Breast epithelium (tissue), 4 donors: Measurements from ENCODE around the gene ARL3. TPM values are rescaled to one million over a fixed set of nuclear protein-coding genes. Genes with fewer than 3 reads are reported as not detected.
"Not testable (repeated sequence)": the region's sequence is repeated elsewhere in the genome, so short reads cannot be mapped to it uniquely, and the experiment has no call there.

Experiments
- DNase-seq, 2 donors: peaks; one replicate each; pipeline ENCODE4 v3.0.0-alpha.2; 2019; ENCODE audit warnings: low spot score in 2 of 2
- H3K27ac ChIP-seq, 2 donors: fragments of 200-600 bp; sonication (generic) in 1 of 2; one replicate each; pipeline ENCODE4 v1.5.1; 2016 to 2019; ENCODE audit warnings: mild to moderate bottlenecking in 1 of 2
- H3K27me3 ChIP-seq, 2 donors: fragments of 200-600 bp; sonication (generic) in 1 of 2; one replicate each; pipeline versions ENCODE4 v1.5.1 to v1.6.0; 2017 to 2019; ENCODE audit warnings: control low read depth in 1 of 2, mild to moderate bottlenecking in 1 of 2
- H3K36me3 ChIP-seq: fragments of 200-600 bp; one replicate; pipeline ENCODE4 v1.5.1; 2019
- H3K4me1 ChIP-seq, 2 donors: fragments of 200-600 bp; sonication (generic); one replicate each; pipeline ENCODE4 v1.5.1; 2016 to 2019; ENCODE audit warnings: control low read depth in 1 of 2
- H3K4me3 ChIP-seq, 3 donors: fragments of 200-600 bp; sonication (generic); 1 replicate in 2 of 3; 2 replicates in 1 of 3; pipeline ENCODE4 v1.5.1; 2016 to 2019; ENCODE audit warnings: mild to moderate bottlenecking in 3 of 3, moderate library complexity in 2 of 3
- H3K9me3 ChIP-seq, 2 donors: fragments of 200-600 bp; sonication (generic) in 1 of 2; one replicate each; pipeline ENCODE4 v1.5.1; 2016 to 2019; ENCODE audit warnings: control low read depth in 1 of 2
- POLR2A ChIP-seq: fragments of 450-650 bp; IDR thresholded peaks from one replicate; pipeline ENCODE4 v1.6.1; 2016; ENCODE audit warnings: antibody characterized with exemption, mild to moderate bottlenecking, moderate library complexity
- POLR2AphosphoS5 ChIP-seq, 3 donors: sonication (generic); formaldehyde crosslinking; IDR thresholded peaks; one replicate each; pipeline ENCODE4 v1.6.1; 2017; ENCODE audit warnings: antibody characterized with exemption in 3 of 3
- intact Hi-C: fragments of 100-400 bp; cut with DNase I; formaldehyde crosslinking; loops from one replicate; pipeline ENCODE4 v1.15.1; 2023; ENCODE audit warnings: low total_unique reads
- total RNA-seq, 3 donors: library from RNA; depleted of rRNA; stranded (reverse); fragments of >200 nt; gene quantifications; one replicate each; pipeline ENCODE4 v1.1.0, GENCODE V29; 2016
- TF ChIP-seq, protein P1 (sequence below), 3 donors: fragments of 450-650 bp; IDR thresholded peaks; one replicate each; pipeline ENCODE4 v1.5.1; 2016 to 2017; ENCODE audit warnings: antibody characterized with exemption in 3 of 3, mild to moderate bottlenecking in 3 of 3, moderate library complexity in 3 of 3

Gene ARL3
- total RNA-seq, 3 donors from 2014 or later = 5.1 to 7.3 (median 5.9) TPM

DNA sequence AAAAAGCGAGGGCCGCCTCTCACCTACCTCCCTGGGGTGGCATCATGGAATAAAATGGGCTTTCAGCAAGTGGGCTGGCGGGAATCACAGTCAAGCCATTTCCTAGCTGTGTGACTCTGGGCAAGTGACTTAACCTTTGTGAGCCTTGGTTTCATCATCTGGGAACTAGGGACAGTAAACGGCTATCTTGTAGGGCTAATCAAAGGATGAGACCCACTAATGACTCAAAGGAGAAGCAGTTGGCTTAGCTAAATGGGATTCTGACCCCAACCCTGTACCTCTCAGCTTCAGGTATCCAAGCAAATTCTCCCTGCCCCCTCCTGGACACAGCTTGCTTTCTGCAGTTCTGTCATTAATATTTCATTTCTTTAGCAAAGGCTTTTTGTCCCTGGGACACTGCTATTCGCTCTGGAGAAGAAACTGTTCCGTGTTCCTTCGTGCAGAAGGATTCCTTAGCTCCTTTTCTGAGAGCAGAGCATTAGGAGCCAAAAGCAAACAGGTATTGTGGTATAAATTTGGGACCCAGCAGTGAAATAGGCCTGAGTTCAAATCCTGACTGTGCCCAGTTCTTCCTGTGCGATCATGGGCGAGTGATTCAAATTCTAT, 44.0 kb downstream of the ARL3 start:
- no peak for DNase-seq
- peaks cover 1 to 4% of the 10 kb centered on the region in 2 donors for H3K4me1 ChIP-seq
- no peak overlapping the region for H3K27ac ChIP-seq
- no peaks in the 10 kb centered on the region for H3K9me3 ChIP-seq
- no peaks in the 10 kb centered on the region for H3K27me3 ChIP-seq
- H3K36me3 ChIP-seq = no peaks in the 10 kb centered on the region
- H3K4me3 ChIP-seq = no peak overlapping the region
- intact Hi-C loops = no loop called here
- TF ChIP-seq, protein P1, sequence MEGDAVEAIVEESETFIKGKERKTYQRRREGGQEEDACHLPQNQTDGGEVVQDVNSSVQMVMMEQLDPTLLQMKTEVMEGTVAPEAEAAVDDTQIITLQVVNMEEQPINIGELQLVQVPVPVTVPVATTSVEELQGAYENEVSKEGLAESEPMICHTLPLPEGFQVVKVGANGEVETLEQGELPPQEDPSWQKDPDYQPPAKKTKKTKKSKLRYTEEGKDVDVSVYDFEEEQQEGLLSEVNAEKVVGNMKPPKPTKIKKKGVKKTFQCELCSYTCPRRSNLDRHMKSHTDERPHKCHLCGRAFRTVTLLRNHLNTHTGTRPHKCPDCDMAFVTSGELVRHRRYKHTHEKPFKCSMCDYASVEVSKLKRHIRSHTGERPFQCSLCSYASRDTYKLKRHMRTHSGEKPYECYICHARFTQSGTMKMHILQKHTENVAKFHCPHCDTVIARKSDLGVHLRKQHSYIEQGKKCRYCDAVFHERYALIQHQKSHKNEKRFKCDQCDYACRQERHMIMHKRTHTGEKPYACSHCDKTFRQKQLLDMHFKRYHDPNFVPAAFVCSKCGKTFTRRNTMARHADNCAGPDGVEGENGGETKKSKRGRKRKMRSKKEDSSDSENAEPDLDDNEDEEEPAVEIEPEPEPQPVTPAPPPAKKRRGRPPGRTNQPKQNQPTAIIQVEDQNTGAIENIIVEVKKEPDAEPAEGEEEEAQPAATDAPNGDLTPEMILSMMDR (IDR thresholded peaks at IDR 0.05) = no peak
- TF ChIP-seq POLR2AphosphoS5 (IDR thresholded peaks at IDR 0.05) (no peak), POLR2A (no peak)

- no peaks in the 10 kb centered on the region for H3K27me3 ChIP-seq
- DNase-seq = no peak
- intact Hi-C loops = no loop called here
- H3K36me3 ChIP-seq = no peaks in the 10 kb centered on the region
- no peaks in the 10 kb centered on the region for H3K4me1 ChIP-seq
- H3K27ac ChIP-seq = no peak overlapping the region
- no peak overlapping the region for H3K4me3 ChIP-seq
- H3K9me3 ChIP-seq = no peaks in the 10 kb centered on the region
- TF ChIP-seq POLR2A (no peak), POLR2AphosphoS5 (IDR thresholded peaks at IDR 0.05) (no peak)
- TF ChIP-seq, protein P1 (IDR thresholded peaks at IDR 0.05) = peak in 1 of 3 donors; percentile 17
These were observed 44.8 kb downstream of the ARL3 start for GRCh38 chr10:102669206-102670064.

DNA sequence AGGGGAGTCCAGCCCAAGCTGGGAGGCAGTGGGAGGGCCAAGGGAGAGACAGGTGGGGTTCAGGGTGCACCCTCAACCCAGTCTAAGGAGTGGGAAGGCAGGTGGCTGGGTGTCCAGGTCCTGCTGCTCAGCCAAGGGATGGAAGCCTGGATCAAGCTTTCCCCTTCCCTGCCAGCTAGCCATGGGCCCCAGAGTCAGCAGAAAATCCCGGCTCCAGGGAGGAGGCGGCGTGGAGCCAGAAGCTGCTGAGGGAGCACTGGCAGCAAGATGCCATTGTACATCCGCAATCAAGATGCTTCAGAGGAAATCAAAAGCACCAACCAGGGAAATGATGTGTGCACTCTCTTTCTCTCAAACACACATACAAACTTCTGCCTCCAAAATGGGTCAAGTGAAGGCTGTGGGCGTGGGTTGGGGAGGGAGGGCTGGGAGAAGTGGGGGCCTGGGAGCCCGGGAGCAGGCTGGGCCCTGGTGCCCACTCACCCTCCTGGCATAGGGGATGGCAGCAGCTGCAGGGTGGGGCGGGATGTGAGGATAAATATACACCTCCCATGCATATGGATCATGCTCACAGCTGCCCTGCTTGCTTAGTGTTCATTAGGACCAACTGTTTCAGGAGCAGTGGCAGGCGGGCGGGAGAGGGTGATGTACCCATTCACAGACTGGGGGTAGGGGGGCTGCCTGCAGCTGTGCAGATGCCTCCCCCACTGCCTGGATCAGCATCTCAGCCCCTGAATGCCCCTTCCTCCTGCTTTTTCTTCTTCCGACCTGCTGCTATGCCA, 45.7 kb downstream of the ARL3 start:
- H3K9me3 ChIP-seq = no peaks in the 10 kb centered on the region
- no peak overlapping the region for H3K27ac ChIP-seq
- intact Hi-C loops = no loop called here
- no peak overlapping the region for H3K4me3 ChIP-seq
- no peaks in the 10 kb centered on the region for H3K27me3 ChIP-seq
- no peaks in the 10 kb centered on the region for H3K36me3 ChIP-seq
- no peak for DNase-seq
- H3K4me1 ChIP-seq = no peaks in the 10 kb centered on the region
- TF ChIP-seq POLR2A = no peak
- TF ChIP-seq POLR2AphosphoS5 (IDR thresholded peaks at IDR 0.05) = no peak
- TF ChIP-seq, protein P1 (IDR thresholded peaks at IDR 0.05) = no peak

GRCh38 chr10:102667411-102667810, 46.8 kb downstream of the ARL3 start:
- H3K27ac ChIP-seq, H3K36me3 ChIP-seq, H3K27me3 ChIP-seq, DNase-seq, H3K4me1 ChIP-seq, H3K4me3 ChIP-seq, intact Hi-C loops, H3K9me3 ChIP-seq: not testable (repeated sequence)

DNA sequence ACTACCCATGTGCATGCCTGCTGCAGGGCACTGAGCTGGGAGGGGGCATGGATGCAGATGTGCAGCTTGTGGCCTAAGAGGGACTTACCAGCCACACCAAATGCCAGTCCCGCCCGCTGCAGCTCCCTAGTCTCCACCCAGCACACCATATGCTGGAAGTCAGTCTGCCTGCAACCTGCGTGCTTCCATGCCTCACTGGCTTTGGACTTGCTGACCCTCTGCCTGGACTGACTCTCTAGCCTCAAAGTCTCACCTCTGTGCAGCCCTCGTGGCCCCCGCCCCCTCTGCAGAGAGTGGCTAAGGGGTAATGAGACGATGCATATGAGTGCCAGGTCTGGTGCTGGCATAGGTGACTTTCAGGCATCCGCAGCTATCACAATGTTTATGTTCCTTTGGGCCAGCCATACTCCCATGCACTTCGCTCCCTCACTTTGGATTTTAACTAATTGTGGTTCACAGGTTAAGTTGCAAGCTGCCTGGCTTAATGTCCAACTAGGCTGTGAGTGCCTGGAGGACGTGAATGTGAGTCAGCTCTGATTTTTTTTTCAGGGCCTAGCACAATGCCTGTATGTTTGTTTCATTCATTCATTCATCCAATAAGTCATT, 48.2 kb downstream of the ARL3 start:
- no peak for DNase-seq
- Histone ChIP-seq H3K27ac (no peak overlapping the region), H3K27me3 (no peaks in the 10 kb centered on the region), H3K4me3 (no peak overlapping the region), H3K36me3 (no peaks in the 10 kb centered on the region), H3K9me3 (no peaks in the 10 kb centered on the region), H3K4me1 (peaks cover 0 to 4% of the 10 kb centered on the region in 2 donors)
- intact Hi-C loops = no loop called here
- no peak for TF ChIP-seq POLR2A
- TF ChIP-seq POLR2AphosphoS5 (IDR thresholded peaks at IDR 0.05) = no peak
- TF ChIP-seq, protein P1 (IDR thresholded peaks at IDR 0.05) = no peak
